H54 (cell line): Measurements from ENCODE around the gene GIN1.
A peak's percentile ranks its signal among the peaks of the same experiment; 100 is the strongest.

Source experiments
- DNase-seq: peaks from one replicate; pipeline ENCODE4 v3.0.0; 2011; ENCODE audit warnings: low spot score, mixed read lengths; ENCODE audit not compliant: insufficient read length
- FAIRE-seq: peaks from 3 replicates; lab custom pipeline; 2011; peaks lifted over from hg19 to GRCh38; lab: Jason Lieb, UNC
- POLR2A ChIP-seq: IDR thresholded peaks from 2 replicates; pipeline ENCODE4 v1.6.1; 2011; ENCODE audit warnings: low read depth, mild to moderate bottlenecking, low read length

GIN1 gene

GRCh38 chr5:103041071-103041676, 78.8 kb downstream of the GIN1 start:
- DNase-seq (no peak), FAIRE-seq (peak; percentile 73)
- TF ChIP-seq POLR2A: no peak

GRCh38 chr5:103037673-103038455, 82.1 kb downstream of the GIN1 start:
- FAIRE-seq (no peak), DNase-seq (no peak)

GRCh38 chr5:103036601-103037000, 83.3 kb downstream of the GIN1 start:
- no peak for TF ChIP-seq POLR2A
- DNase-seq (no peak), FAIRE-seq (no peak)

More at GRCh38 chr5:103037673-103038455, 82.1 kb downstream of the GIN1 start:
- TF ChIP-seq POLR2A: no peak
